Subcutaneous adipose tissue (tissue), 4 donors: ENCODE measurements around the gene TMEM88. TPM values are rescaled to one million over a fixed set of nuclear protein-coding genes. Genes with fewer than 3 reads are reported as not detected.

ENCODE experiments used
- CTCF ChIP-seq: fragments of 450-650 bp; IDR thresholded peaks from one replicate; pipeline ENCODE4 v1.5.1; 2016; ENCODE audit warnings: low read depth, mild to moderate bottlenecking, control low read depth, antibody characterized with exemption, moderate library complexity
- total RNA-seq, 4 donors: library from RNA; depleted of rRNA; stranded (reverse); fragments of >200 nt; gene quantifications; one replicate each; pipeline ENCODE4 v1.1.0, GENCODE V29; 2016

Gene TMEM88
- total RNA-seq, 4 donors from 2014 or later = 1.0 to 16.0 (median 10.8) TPM

GRCh38 chr17:7852919-7853690 lies 1.8 kb upstream of the TMEM88 start:
- no peak for TF ChIP-seq CTCF

GRCh38 chr17:7853691-7854038 lies 1.2 kb upstream of the TMEM88 start:
- TF ChIP-seq CTCF = no peak

GRCh38 chr17:7854078-7854777 lies 638 bp upstream of the TMEM88 start:
- no peak for TF ChIP-seq CTCF

- TF ChIP-seq CTCF = no peak
Measured at GRCh38 chr17:7855660-7856010, 769 bp downstream of the TMEM88 start.

- no peak for TF ChIP-seq CTCF
Measured at GRCh38 chr17:7856011-7856810, 1.3 kb downstream of the TMEM88 start.

- no peak for TF ChIP-seq CTCF
Measured at GRCh38 chr17:7856811-7857712, 2.2 kb downstream of the TMEM88 start, which contains the start of gene NAA38. Gene NAA38 (minus strand): TSS chr17:7857559. CDS start chr17:7857463, 96 bp downstream.
